WTC11 (cell line): ENCODE measurements around the gene COL6A3.

Experiments used
- CREB1 ChIP-seq: sonication (generic); formaldehyde crosslinking; IDR thresholded peaks from 2 replicates; pipeline ENCODE4 v1.8.0; 2023; ENCODE audit warnings: mild to moderate bottlenecking, missing genetic modification reagents
- CTCF ChIP-seq: fragments of 200-600 bp; IDR thresholded peaks from 2 replicates; pipeline ENCODE4 v1.8.0; 2022; ENCODE audit warnings: antibody characterized with exemption
- IRF1 ChIP-seq: sonication (generic); formaldehyde crosslinking; IDR thresholded peaks from 2 replicates; pipeline ENCODE4 v1.8.0; 2023; ENCODE audit warnings: missing genetic modification reagents
- TF ChIP-seq, protein P1 (sequence below): sonication (generic); formaldehyde crosslinking; conservative IDR thresholded peaks from 2 replicates; pipeline ENCODE4 v1.8.1; 2023; ENCODE audit warnings: mild to moderate bottlenecking, low read depth, missing genetic modification reagents, moderate library complexity

- TF ChIP-seq CREB1 (no peak), CTCF (no peak), IRF1 (CRISPR knock-in tag) (no peak)
- TF ChIP-seq, protein P1, sequence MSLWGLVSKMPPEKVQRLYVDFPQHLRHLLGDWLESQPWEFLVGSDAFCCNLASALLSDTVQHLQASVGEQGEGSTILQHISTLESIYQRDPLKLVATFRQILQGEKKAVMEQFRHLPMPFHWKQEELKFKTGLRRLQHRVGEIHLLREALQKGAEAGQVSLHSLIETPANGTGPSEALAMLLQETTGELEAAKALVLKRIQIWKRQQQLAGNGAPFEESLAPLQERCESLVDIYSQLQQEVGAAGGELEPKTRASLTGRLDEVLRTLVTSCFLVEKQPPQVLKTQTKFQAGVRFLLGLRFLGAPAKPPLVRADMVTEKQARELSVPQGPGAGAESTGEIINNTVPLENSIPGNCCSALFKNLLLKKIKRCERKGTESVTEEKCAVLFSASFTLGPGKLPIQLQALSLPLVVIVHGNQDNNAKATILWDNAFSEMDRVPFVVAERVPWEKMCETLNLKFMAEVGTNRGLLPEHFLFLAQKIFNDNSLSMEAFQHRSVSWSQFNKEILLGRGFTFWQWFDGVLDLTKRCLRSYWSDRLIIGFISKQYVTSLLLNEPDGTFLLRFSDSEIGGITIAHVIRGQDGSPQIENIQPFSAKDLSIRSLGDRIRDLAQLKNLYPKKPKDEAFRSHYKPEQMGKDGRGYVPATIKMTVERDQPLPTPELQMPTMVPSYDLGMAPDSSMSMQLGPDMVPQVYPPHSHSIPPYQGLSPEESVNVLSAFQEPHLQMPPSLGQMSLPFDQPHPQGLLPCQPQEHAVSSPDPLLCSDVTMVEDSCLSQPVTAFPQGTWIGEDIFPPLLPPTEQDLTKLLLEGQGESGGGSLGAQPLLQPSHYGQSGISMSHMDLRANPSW (CRISPR knock-in tag) = no peak
Measured at GRCh38 chr2:237345891-237346640, 67.9 kb downstream of the COL6A3 start.
